Measurements from ENCODE around the gene PRKCE. TPM values are rescaled to one million over a fixed set of nuclear protein-coding genes. Genes with fewer than 3 reads are reported as not detected.

PRKCE gene
- total and polyA plus RNA-seq, 2 of the 8 experiments (the other 6 are each of a cell fraction or from before 2014, with no cell fraction given): 0.54 to 2.1 TPM

GRCh38 chr2:45872211-45872610 is 220.7 kb downstream of the PRKCE start (continued):
- TF ChIP-seq BRCA1 (IDR thresholded peaks at IDR 0.05; ENCODE audit: low read depth, low read length): no peak
